ENCODE measurements around the gene MAT2B. TPM values are rescaled to one million over a fixed set of nuclear protein-coding genes. Genes with fewer than 3 reads are reported as not detected.

MAT2B gene
- total RNA-seq, 1 donor from 2014 or later = 66.8 TPM

DNA sequence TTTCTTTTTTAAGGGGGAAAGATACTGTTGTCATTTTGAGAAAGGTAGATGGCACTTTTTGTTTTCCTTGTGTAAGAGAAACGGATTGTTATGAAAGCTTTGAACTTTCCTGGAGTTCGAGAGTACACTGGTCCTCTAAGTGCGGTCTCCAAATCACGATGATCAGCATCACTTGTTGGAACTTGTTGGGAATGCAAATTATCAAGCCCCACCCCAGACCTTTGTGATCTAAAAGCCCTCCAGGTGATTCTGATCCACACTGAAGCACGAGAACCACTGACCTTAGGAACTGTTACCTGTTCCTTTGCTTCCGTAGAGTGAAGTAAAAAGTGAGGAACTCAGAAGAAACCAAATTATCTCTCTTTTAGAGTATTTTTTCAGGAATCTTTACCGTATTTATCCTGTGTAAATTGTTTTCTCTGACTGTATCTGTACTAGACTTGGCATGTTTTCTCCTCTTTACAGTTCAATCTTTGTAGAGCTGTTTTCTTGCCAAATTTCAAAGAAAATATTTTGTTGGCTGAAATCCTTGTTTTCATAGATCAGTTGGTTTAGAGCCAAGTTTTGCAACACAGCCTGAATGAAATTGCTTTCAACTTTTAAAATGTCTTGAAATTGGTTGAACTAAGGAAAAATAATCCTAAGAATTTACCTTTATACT is 4.0 kb downstream of the MAT2B start:
- no peak for DNase-seq (ENCODE audit: low spot score, unreplicated experiment)
- Mint-ChIP-seq H3K27ac (peak overlapping the region; percentile 53), H3K4me3 (ENCODE audit: low read depth) (peak overlapping the region; percentile 26), H3K27me3 (no peaks in the 10 kb centered on the region), H3K9me3 (ENCODE audit: low read depth) (no peaks in the 10 kb centered on the region), H3K4me1 (ENCODE audit: low read depth) (peaks cover 30% of the 10 kb centered on the region), H3K36me3 (ENCODE audit: insufficient read depth) (peaks cover 9% of the 10 kb centered on the region)
- TF ChIP-seq, protein P1, sequence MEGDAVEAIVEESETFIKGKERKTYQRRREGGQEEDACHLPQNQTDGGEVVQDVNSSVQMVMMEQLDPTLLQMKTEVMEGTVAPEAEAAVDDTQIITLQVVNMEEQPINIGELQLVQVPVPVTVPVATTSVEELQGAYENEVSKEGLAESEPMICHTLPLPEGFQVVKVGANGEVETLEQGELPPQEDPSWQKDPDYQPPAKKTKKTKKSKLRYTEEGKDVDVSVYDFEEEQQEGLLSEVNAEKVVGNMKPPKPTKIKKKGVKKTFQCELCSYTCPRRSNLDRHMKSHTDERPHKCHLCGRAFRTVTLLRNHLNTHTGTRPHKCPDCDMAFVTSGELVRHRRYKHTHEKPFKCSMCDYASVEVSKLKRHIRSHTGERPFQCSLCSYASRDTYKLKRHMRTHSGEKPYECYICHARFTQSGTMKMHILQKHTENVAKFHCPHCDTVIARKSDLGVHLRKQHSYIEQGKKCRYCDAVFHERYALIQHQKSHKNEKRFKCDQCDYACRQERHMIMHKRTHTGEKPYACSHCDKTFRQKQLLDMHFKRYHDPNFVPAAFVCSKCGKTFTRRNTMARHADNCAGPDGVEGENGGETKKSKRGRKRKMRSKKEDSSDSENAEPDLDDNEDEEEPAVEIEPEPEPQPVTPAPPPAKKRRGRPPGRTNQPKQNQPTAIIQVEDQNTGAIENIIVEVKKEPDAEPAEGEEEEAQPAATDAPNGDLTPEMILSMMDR (IDR thresholded peaks at IDR 0.05; ENCODE audit: unreplicated experiment) = no peak

DNA sequence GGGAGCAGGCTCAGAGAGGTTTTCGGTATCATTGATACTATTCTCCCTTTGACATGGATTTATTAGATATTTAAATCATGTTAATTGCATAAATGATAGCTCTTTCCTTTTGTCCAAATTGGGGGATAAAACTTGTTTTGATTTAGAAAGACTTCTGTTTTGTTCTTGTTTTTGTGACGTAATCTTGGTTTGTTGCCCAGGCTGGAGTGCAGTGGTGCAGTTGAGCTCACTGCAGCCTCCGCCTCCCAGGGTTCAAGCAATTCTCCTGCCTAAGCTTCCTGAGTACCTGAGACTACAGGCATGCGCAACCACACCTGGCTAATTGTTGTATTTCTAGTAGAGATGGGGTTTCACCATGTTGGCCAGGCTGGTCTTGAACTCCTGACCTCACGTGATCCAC is 7.1 kb downstream of the MAT2B start:
- TF ChIP-seq, protein P1 (IDR thresholded peaks at IDR 0.05; ENCODE audit: unreplicated experiment) = no peak
- Mint-ChIP-seq H3K4me1 (ENCODE audit: low read depth) (peaks cover 14% of the 10 kb centered on the region), H3K36me3 (ENCODE audit: insufficient read depth) (peaks cover 17% of the 10 kb centered on the region), H3K27me3 (no peaks in the 10 kb centered on the region), H3K27ac (no peak overlapping the region), H3K4me3 (ENCODE audit: low read depth) (no peak overlapping the region), H3K9me3 (ENCODE audit: low read depth) (no peaks in the 10 kb centered on the region)
- DNase-seq (ENCODE audit: low spot score, unreplicated experiment) = no peak

DNA sequence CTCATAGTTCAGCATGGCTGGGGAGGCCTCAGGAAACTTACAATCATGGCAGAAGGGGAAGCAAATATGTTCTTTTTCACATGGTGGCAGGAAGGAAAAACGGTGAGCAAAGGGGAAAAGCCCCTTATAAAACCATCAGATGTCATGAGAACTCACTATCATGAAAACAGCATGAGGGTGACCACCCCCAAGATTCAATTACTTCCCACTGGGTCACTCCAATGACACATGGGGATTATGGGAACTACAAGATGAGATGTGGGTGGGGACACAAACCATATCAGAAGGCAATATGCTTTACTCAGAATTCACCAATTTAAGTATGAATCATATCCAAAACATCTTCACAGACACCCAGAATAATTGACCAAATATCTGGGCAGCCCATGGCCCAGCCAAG is 19.7 kb downstream of the MAT2B start:
- TF ChIP-seq, protein P1 (IDR thresholded peaks at IDR 0.05; ENCODE audit: unreplicated experiment) = no peak
- no peak overlapping the region for H3K4me3 Mint-ChIP-seq (ENCODE audit: low read depth)
- DNase-seq (ENCODE audit: low spot score, unreplicated experiment) = no peak
- no peaks in the 10 kb centered on the region for H3K27me3 Mint-ChIP-seq
- H3K4me1 Mint-ChIP-seq (ENCODE audit: low read depth) = no peaks in the 10 kb centered on the region
- no peak overlapping the region for H3K27ac Mint-ChIP-seq
- H3K9me3 Mint-ChIP-seq (ENCODE audit: low read depth) = peaks cover 8% of the 10 kb centered on the region
- H3K36me3 Mint-ChIP-seq (ENCODE audit: insufficient read depth) = peaks cover 16% of the 10 kb centered on the region

DNA sequence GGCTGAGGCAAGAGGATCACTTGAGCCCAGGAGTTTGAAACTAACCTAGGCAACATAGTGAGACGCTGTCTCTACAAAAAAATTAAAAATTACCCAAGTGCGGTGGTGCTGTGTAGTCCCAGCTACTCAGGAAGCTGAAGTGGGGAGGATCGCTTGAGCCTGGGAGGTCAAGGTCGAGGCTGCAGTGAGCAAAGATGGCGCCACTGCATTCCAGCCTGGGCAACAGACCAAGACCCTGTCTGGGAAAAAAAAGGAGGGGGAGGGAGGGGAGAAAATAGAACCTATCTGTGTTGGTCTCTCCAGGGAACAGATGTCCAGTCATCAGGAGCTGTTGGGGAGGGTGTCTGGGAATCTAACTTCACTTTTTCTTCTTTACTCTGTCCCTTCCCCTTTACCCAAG is 24.3 kb downstream of the MAT2B start:
- Mint-ChIP-seq H3K27me3 (peaks cover 18% of the 10 kb centered on the region), H3K27ac (no peak overlapping the region), H3K4me3 (ENCODE audit: low read depth) (no peak overlapping the region), H3K4me1 (ENCODE audit: low read depth) (peaks cover 11% of the 10 kb centered on the region), H3K9me3 (ENCODE audit: low read depth) (peaks cover 4% of the 10 kb centered on the region), H3K36me3 (ENCODE audit: insufficient read depth) (peaks cover 5% of the 10 kb centered on the region)
- TF ChIP-seq, protein P1 (IDR thresholded peaks at IDR 0.05; ENCODE audit: unreplicated experiment) = no peak
- DNase-seq (ENCODE audit: low spot score, unreplicated experiment) = no peak

DNA sequence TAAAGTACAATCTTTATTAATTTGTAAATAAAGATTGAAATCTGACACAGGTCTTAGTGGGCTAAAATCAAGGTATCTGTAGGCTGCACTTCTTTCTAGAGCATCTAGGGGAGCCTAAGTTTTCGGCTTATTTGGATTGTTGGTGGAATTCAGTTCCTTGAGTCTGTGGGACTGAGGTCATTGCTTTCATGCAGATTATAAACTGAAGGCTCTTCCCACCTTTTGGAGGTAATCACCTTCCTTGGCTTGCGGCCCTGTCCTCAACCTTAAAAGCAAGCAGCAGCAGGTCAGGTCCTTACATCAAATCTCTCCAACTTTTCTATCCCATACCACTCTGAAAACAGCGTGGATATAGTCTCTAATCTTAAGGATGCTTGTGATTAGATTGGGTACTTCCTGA is 25.9 kb downstream of the MAT2B start:
- no peak overlapping the region for H3K4me3 Mint-ChIP-seq (ENCODE audit: low read depth)
- DNase-seq (ENCODE audit: low spot score, unreplicated experiment) = no peak
- H3K27ac Mint-ChIP-seq = no peak overlapping the region
- no peaks in the 10 kb centered on the region for H3K9me3 Mint-ChIP-seq (ENCODE audit: low read depth)
- no peaks in the 10 kb centered on the region for H3K36me3 Mint-ChIP-seq (ENCODE audit: insufficient read depth)
- peaks cover 11% of the 10 kb centered on the region for H3K4me1 Mint-ChIP-seq (ENCODE audit: low read depth)
- H3K27me3 Mint-ChIP-seq = peaks cover 18% of the 10 kb centered on the region
- TF ChIP-seq, protein P1 (IDR thresholded peaks at IDR 0.05; ENCODE audit: unreplicated experiment) = no peak

All from progenitor cell of endocrine pancreas (in vitro differentiated cells).